IMR-90 (cell line): ENCODE data around the gene QKI. TPM values are rescaled to one million over a fixed set of nuclear protein-coding genes. Genes with fewer than 3 reads are reported as not detected.

Source experiments
- ATAC-seq: fragments of 200-7000 bp; cut with Tn5 transposase; 2 replicates; pipeline ENCODE4 v1.9.1; 2020; ENCODE audit warnings: low read depth, mild to moderate bottlenecking, moderate library complexity
- BruUV-seq: library from RNA; stranded (reverse); fragments of 400-500 nt; replicated peaks from 2 replicates; lab custom pipeline; 2021; lab: Mats Ljungman, UMichigan
- CTCF ChIA-PET: fragments of 300-600 bp; formaldehyde crosslinking; extraction: SDS; loops from one replicate; lab custom pipeline; 2021; ENCODE audit warnings: antibody characterized with exemption; lab: Yijun Ruan, JAX
- POLR2A ChIA-PET: fragments of 300-600 bp; sonication (Branson Sonifier 250); formaldehyde crosslinking; loops from one replicate; lab custom pipeline; 2022; ENCODE audit warnings: antibody characterized with exemption; ENCODE audit not compliant: unreplicated experiment; lab: Charles Lee
- DNase-seq: peaks from one replicate; pipeline ENCODE4 v3.0.0; 2013
- H2AFZ ChIP-seq: replicated peaks from 2 replicates; pipeline ENCODE3; 2013; ENCODE audit warnings: low read length, mild to moderate bottlenecking; ENCODE audit not compliant: poor library complexity
- H2AK5ac ChIP-seq: 2 replicates; pipeline ENCODE4 v1.6.1; 2013; ENCODE audit warnings: low read depth, low read length, inconsistent platforms
- H2AK9ac ChIP-seq: replicated peaks from 2 replicates; pipeline ENCODE3; 2013; ENCODE audit warnings: mild to moderate bottlenecking, low read depth, low read length, moderate library complexity; ENCODE audit not compliant: poor library complexity
- H2BK120ac ChIP-seq: 2 replicates; pipeline ENCODE4 v1.6.1; 2013; ENCODE audit warnings: low read depth, low read length, inconsistent platforms
- H2BK15ac ChIP-seq: 3 replicates; pipeline ENCODE4 v1.6.1; 2013; ENCODE audit warnings: low read depth, low read length, inconsistent platforms
- H2BK20ac ChIP-seq: 2 replicates; pipeline ENCODE4 v1.6.1; 2013; ENCODE audit warnings: low read depth, mild to moderate bottlenecking, inconsistent platforms, low read length, moderate library complexity
- H2BK5ac ChIP-seq: 2 replicates; pipeline ENCODE4 v1.6.1; 2013; ENCODE audit warnings: mild to moderate bottlenecking, low read depth, low read length, inconsistent platforms; ENCODE audit not compliant: poor library complexity, severe bottlenecking
- H3K14ac ChIP-seq: replicated peaks from 2 replicates; pipeline ENCODE4 v1.6.1; 2013; ENCODE audit warnings: low read depth, low read length, inconsistent platforms
- H3K18ac ChIP-seq: 2 replicates; pipeline ENCODE4 v1.6.1; 2013; ENCODE audit warnings: low read depth, low read length, control low read depth
- H3K23ac ChIP-seq: 2 replicates; pipeline ENCODE4 v1.6.1; 2013; ENCODE audit warnings: low read depth, low read length, inconsistent platforms
- H3K27ac ChIP-seq: 2 replicates; pipeline ENCODE4 v1.5.1; 2013; ENCODE audit warnings: mild to moderate bottlenecking, control low read depth, low read length; ENCODE audit not compliant: insufficient read depth
- H3K27me3 ChIP-seq: 2 replicates; pipeline ENCODE4 v1.6.1; 2013; ENCODE audit warnings: low read length; ENCODE audit not compliant: control insufficient read depth, insufficient read depth
- H3K36me3 ChIP-seq: 2 replicates; pipeline ENCODE4 v1.6.1; 2013; ENCODE audit warnings: low read length, mixed read lengths; ENCODE audit not compliant: control insufficient read depth, insufficient read depth
- H3K4ac ChIP-seq: 2 replicates; pipeline ENCODE4 v1.6.1; 2013; ENCODE audit warnings: low read depth, low read length, inconsistent platforms
- H3K4me1 ChIP-seq: 2 replicates; pipeline ENCODE4 v1.6.1; 2013; ENCODE audit warnings: low read length, mixed read lengths; ENCODE audit not compliant: control insufficient read depth, insufficient read depth
- H3K4me2 ChIP-seq: 2 replicates; pipeline ENCODE4 v1.6.1; 2013; ENCODE audit warnings: low read depth, mild to moderate bottlenecking, control low read depth, low read length, moderate library complexity
- H3K4me3 ChIP-seq: 2 replicates; pipeline ENCODE4 v1.5.1; 2013; ENCODE audit warnings: low read depth, mild to moderate bottlenecking, control low read depth, low read length, moderate library complexity; ENCODE audit not compliant: insufficient read depth
- H3K56ac ChIP-seq: 2 replicates; pipeline ENCODE4 v1.6.1; 2013; ENCODE audit warnings: low read length, inconsistent platforms; ENCODE audit not compliant: insufficient read depth; ENCODE audit errors: extremely low read depth
- H3K79me1 ChIP-seq, 2 experiments: 2 replicates each; pipeline ENCODE4 v1.6.1; 2013; ENCODE audit warnings: low read length in 2 of 2, inconsistent platforms in 1 of 2, low read depth in 1 of 2
- H3K9ac ChIP-seq: 2 replicates; pipeline ENCODE4 v1.6.1; 2013; ENCODE audit warnings: low read depth, low read length, control low read depth
- H3K9me1 ChIP-seq: 2 replicates; pipeline ENCODE4 v1.6.1; 2013; ENCODE audit warnings: low read length, inconsistent platforms; ENCODE audit not compliant: insufficient read depth
- H3K9me3 ChIP-seq: 2 replicates; pipeline ENCODE4 v1.6.1; 2013; ENCODE audit warnings: low read length; ENCODE audit not compliant: control insufficient read depth, insufficient read depth
- H4K20me1 ChIP-seq: 2 replicates; pipeline ENCODE4 v1.6.1; 2013; ENCODE audit warnings: low read length, inconsistent platforms; ENCODE audit not compliant: insufficient read depth
- H4K5ac ChIP-seq: 2 replicates; pipeline ENCODE4 v1.6.1; 2013; ENCODE audit warnings: mild to moderate bottlenecking, low read depth, low read length, control low read depth
- H4K8ac ChIP-seq, 2 experiments: 2 replicates each; pipeline ENCODE4 v1.6.1; 2013; ENCODE audit warnings: low read depth in 2 of 2, low read length in 2 of 2, control low read depth in 1 of 2, inconsistent platforms in 1 of 2
- H4K91ac ChIP-seq: 2 replicates; pipeline ENCODE4 v1.6.1; 2013; ENCODE audit warnings: low read depth, low read length, inconsistent platforms; ENCODE audit not compliant: insufficient read depth
- WGBS, 2 experiments: methylation state at CpG; one replicate each; pipeline versions ENCODE4 v1.1.5 to v1.1.7; 2013; ENCODE audit warnings: missing lambda C conversion rate in 2 of 2; ENCODE audit not compliant: insufficient read length in 1 of 2; ENCODE audit errors: extremely low coverage in 2 of 2; 5-methylcytosine and 5-hydroxymethylcytosine counted together
- dilution Hi-C: fragments of 300-500 bp; cut with HindIII; formaldehyde crosslinking; loops from one replicate; pipeline ENCODE4 v1.14.3; 2018; ENCODE audit warnings: low sequenced_read_pairs; ENCODE audit not compliant: unreplicated experiment
- in situ Hi-C: fragments of 300-500 bp; cut with MboI; formaldehyde crosslinking; loops from 3 replicates; pipeline ENCODE4 v1.14.3; 2019; ENCODE audit warnings: low sequenced_read_pairs, inconsistent platforms, mixed read lengths
- intact Hi-C: fragments of 100-400 bp; cut with micrococcal nuclease; formaldehyde crosslinking; loops from 2 replicates; pipeline ENCODE4 v1.10.0; 2022
- polyA plus RNA-seq, 3 experiments: library from polyadenylated mRNA; depleted of rRNA; stranded (reverse); fragments of >200 nt; gene quantifications; 2 replicates each; pipeline ENCODE4 v1.2.3, GENCODE V29; 2012; ENCODE audit warnings: low replicate concordance in 1 of 3
- total RNA-seq: library from RNA; depleted of rRNA; stranded (reverse); fragments of >200 nt; gene quantifications from 2 replicates; pipeline ENCODE4 v1.2.3, GENCODE V29; 2012
- TF ChIP-seq, protein P1 (sequence below): fragments of 150-350 bp; IDR thresholded peaks from 2 replicates; pipeline ENCODE4 v1.6.1; 2017; ENCODE audit warnings: mild to moderate bottlenecking, antibody characterized with exemption, low read length, low read depth

QKI gene
- total and polyA plus RNA-seq, 2 of the 4 experiments (the other 2 are of a cell fraction): 112 to 232 TPM

DNA sequence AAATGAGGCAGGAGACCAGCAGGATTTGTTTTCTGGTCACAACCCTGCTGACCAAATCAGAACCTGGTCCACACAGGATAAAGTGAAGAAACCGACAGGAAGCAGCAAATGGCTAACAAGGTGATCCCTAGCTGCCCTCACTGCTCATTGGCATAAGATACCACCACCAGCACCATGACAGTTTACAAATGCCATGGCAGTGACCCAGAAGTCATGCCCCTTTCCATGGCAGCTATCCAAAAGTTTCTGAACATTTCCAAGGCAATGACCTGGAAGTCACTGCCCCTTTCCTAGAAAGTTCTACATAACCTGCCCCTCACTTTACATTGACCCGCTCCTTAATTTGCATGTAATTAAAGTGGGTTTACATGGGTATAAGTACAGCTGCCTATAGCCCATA lies 185.2 kb downstream of the QKI start:
- H4K5ac ChIP-seq: no peak overlapping the region
- H3K4me1 ChIP-seq: no peaks in the 10 kb centered on the region
- H3K4me2 ChIP-seq: no peak overlapping the region
- H2BK15ac ChIP-seq: no peak overlapping the region
- dilution Hi-C loops (no loop called here), in situ Hi-C loops (loop anchor here (25.0 kb wide), 1 partner anchor 363 kb away; no protein-coding TSS in a partner anchor), intact Hi-C loops (no loop called here)
- DNase-seq (no peak), ATAC-seq (no peak)
- TF ChIP-seq, protein P1, sequence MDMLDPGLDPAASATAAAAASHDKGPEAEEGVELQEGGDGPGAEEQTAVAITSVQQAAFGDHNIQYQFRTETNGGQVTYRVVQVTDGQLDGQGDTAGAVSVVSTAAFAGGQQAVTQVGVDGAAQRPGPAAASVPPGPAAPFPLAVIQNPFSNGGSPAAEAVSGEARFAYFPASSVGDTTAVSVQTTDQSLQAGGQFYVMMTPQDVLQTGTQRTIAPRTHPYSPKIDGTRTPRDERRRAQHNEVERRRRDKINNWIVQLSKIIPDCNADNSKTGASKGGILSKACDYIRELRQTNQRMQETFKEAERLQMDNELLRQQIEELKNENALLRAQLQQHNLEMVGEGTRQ: no peak
- H4K20me1 ChIP-seq: no peaks in the 10 kb centered on the region
- H2AFZ ChIP-seq: no peak overlapping the region
- H3K9ac ChIP-seq: no peak overlapping the region
- no peak overlapping the region for H3K23ac ChIP-seq
- no peaks in the 10 kb centered on the region for H3K9me3 ChIP-seq
- no peak overlapping the region for H3K14ac ChIP-seq
- BruUV-seq: no TSS peak
- no peak overlapping the region for H3K18ac ChIP-seq
- no peak overlapping the region for H2AK5ac ChIP-seq
- H2BK120ac ChIP-seq: no peak overlapping the region
- H2BK20ac ChIP-seq: no peak overlapping the region
- no peaks in the 10 kb centered on the region for H3K36me3 ChIP-seq
- H3K4ac ChIP-seq: no peak overlapping the region
- no peak overlapping the region for H3K4me3 ChIP-seq
- H4K91ac ChIP-seq: no peak overlapping the region
- WGBS, 2 experiments: no CpG with 5 or more reads among the region's 2 CpGs
- peaks cover 2% of the 10 kb centered on the region; the same call in 1 of the 2 replicates for H3K27me3 ChIP-seq
- H3K27ac ChIP-seq: no peak overlapping the region
- no peaks in the 10 kb centered on the region for H3K79me1 ChIP-seq
- H3K56ac ChIP-seq: no peak overlapping the region
- ChIA-PET CTCF (no interaction called here), POLR2A (no interaction called here)
- no peak overlapping the region for H4K8ac ChIP-seq
- no peak overlapping the region for H2BK5ac ChIP-seq
- H3K9me1 ChIP-seq: no peaks in the 10 kb centered on the region; the same call in 1 of the 2 replicates
- H2AK9ac ChIP-seq: no peak overlapping the region
